Esophagus (tissue), 2 donors: ENCODE results near the gene RBM15. TPM values are rescaled to one million over a fixed set of nuclear protein-coding genes. Genes with fewer than 3 reads are reported as not detected.

ENCODE experiments used
- H3K27ac ChIP-seq, 2 donors: one replicate each; pipeline ENCODE4 v1.5.1; 2013; ENCODE audit warnings: low read depth in 2 of 2, mild to moderate bottlenecking in 2 of 2, inconsistent platforms in 1 of 2, low read length in 1 of 2, moderate library complexity in 1 of 2
- H3K27me3 ChIP-seq, 2 donors: one replicate each; pipeline ENCODE4 v1.6.1; 2013; ENCODE audit warnings: low read length in 2 of 2, control low read depth in 1 of 2, mild to moderate bottlenecking in 1 of 2; ENCODE audit not compliant: insufficient read depth in 2 of 2, control insufficient read depth in 1 of 2
- H3K36me3 ChIP-seq, 2 donors: one replicate each; pipeline ENCODE4 v1.6.1; 2013; ENCODE audit warnings: low read length in 1 of 2; ENCODE audit not compliant: control insufficient read depth in 2 of 2, insufficient read depth in 2 of 2
- H3K4me1 ChIP-seq, 2 donors: one replicate each; pipeline ENCODE4 v1.6.1; 2013; ENCODE audit warnings: low read length in 1 of 2; ENCODE audit not compliant: control insufficient read depth in 2 of 2, insufficient read depth in 2 of 2
- H3K4me3 ChIP-seq, 2 donors: one replicate each; pipeline ENCODE4 v1.5.1; 2013; ENCODE audit warnings: low read length in 2 of 2, mild to moderate bottlenecking in 2 of 2, low read depth in 1 of 2, moderate library complexity in 1 of 2
- H3K9me3 ChIP-seq, 2 donors: one replicate each; pipeline ENCODE4 v1.6.1; 2013; ENCODE audit warnings: mild to moderate bottlenecking in 2 of 2, low read depth in 1 of 2, low read length in 1 of 2, moderate library complexity in 1 of 2; ENCODE audit not compliant: control insufficient read depth in 2 of 2, insufficient read depth in 1 of 2
- WGBS, 2 donors: extraction: QIAGEN DNeasy Blood & Tissue Kit; methylation state at CpG; one replicate each; pipeline ENCODE4 v1.1.7; 2013; 5-methylcytosine and 5-hydroxymethylcytosine counted together
- polyA plus RNA-seq, 2 donors: library from polyadenylated mRNA; stranded (reverse); fragments of 200-250 nt; gene quantifications; one replicate each; pipeline ENCODE4 v1.2.3, GENCODE V29; 2013
- donor health status: healthy with polysubstance abuse.
- donor health status: Bipolar disorder and iron deficiency.

The RBM15 gene
- polyA plus RNA-seq, 2 donors = 2.0 to 4.8 TPM

DNA sequence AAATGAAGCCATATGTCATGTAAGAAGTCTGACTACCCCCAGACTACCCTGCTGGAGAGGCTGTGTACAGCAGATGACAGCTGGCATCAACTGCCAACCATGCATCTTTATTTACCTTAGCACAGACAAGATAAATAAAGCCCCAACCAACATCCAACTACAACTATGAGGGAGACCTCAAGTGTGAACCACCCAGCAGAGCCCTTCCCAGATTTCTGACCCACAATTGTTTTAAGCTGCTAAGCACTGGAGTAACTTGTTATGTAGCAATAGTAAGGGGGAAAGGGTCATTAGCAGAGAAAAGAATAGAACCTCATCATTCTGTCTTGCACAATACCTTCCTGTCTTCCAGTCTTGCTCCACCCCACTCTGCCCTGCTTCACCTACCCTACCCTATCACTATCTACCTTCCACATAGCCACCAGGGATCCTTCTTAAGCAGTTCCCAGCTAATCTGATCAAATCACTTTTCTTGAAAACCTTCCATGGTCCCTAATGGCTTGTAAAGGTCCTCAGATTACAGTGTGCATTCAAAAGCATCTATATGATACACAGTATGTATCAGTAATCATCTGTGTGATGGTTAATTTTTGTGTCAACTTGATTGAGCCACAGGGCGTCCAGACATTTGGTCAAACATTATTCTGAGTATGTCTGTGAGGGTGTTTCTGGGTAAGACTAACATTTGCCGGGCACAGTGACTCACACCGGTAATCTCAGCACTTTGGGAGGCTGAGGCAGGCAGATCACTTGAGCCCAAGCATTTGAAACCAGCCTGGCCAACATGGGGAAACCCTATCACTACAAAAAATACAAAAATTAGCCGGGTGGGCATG lies 19.6 kb upstream of the RBM15 start:
- H3K27ac ChIP-seq = no peak overlapping the region

GRCh38 chr1:110320168-110320518 lies 19.0 kb upstream of the RBM15 start:
- H3K27me3 ChIP-seq = no peaks in the 10 kb centered on the region
- no peaks in the 10 kb centered on the region for H3K9me3 ChIP-seq
- 83 to 94% methylated on average over 1 of the region's 1 CpG for WGBS, 2 donors
- H3K27ac ChIP-seq = no peak overlapping the region
- H3K4me1 ChIP-seq = no peaks in the 10 kb centered on the region
- H3K4me3 ChIP-seq = no peak overlapping the region
- no peaks in the 10 kb centered on the region for H3K36me3 ChIP-seq

More for the DNA sequence above, 19.6 kb upstream of the RBM15 start:
- H3K4me1 ChIP-seq = no peaks in the 10 kb centered on the region
- no peak overlapping the region for H3K4me3 ChIP-seq
- no peaks in the 10 kb centered on the region for H3K27me3 ChIP-seq
- H3K36me3 ChIP-seq = no peaks in the 10 kb centered on the region
- no peaks in the 10 kb centered on the region for H3K9me3 ChIP-seq
- 68 to 73% methylated on average over 4 of the region's 4 CpGs for WGBS, 2 donors

GRCh38 chr1:110321045-110321444 lies 18.1 kb upstream of the RBM15 start:
- H3K27ac ChIP-seq = no peak overlapping the region
- H3K27me3 ChIP-seq = no peaks in the 10 kb centered on the region
- no peaks in the 10 kb centered on the region for H3K4me1 ChIP-seq
- 83 to 90% methylated on average over 2 of the region's 2 CpGs for WGBS, 2 donors
- H3K4me3 ChIP-seq = no peak overlapping the region
- H3K36me3 ChIP-seq = no peaks in the 10 kb centered on the region
- H3K9me3 ChIP-seq = no peaks in the 10 kb centered on the region

DNA sequence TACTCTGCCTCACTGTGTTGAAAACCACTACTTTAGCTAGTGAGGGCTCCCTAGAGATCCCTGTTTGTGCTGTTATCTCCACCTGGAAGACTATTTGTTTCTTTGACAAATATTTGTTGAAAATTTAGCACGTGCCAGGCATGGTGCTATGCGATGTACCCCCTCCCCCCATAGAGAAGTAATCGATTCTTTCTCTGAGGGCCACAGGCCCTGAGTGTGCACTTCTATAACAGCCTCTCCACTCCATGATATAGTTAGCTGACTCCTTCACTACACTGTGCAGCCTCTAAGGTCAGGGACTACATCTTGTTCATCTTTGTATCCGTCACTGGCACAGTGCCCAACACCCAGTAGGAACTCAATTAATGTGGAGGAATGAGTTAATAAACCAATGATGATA lies 17.3 kb upstream of the RBM15 start:
- Histone ChIP-seq H3K27me3 (no peaks in the 10 kb centered on the region), H3K27ac (no peak overlapping the region), H3K9me3 (no peaks in the 10 kb centered on the region), H3K36me3 (no peaks in the 10 kb centered on the region), H3K4me1 (no peaks in the 10 kb centered on the region), H3K4me3 (no peak overlapping the region)
- 62 to 75% methylated on average over 4 of the region's 4 CpGs for WGBS, 2 donors

GRCh38 chr1:110324667-110325066 lies 14.5 kb upstream of the RBM15 start:
- WGBS, 2 donors = 95 to 100% methylated on average over 1 of the region's 1 CpG
- H3K4me3 ChIP-seq = no peak overlapping the region
- no peaks in the 10 kb centered on the region for H3K4me1 ChIP-seq

DNA sequence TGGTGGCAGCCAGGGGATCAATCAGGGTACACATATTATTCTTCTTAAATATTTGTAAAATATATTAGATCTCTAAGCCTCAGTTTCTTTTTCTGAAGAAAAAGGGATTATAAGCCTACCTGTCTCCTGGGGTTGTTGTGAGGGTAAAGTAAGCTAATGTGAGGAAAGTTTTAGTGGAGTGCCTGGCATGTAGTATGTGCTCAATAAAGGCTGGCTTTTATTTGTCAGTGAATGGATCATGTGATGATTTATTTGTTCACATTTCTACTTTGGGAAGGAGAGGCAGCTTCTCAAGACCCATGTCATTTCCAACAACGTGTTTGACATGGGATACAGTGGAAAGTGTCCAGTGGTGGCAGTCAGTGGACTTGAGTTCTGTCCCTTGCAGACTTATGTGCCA lies 12.4 kb upstream of the RBM15 start:
- Histone ChIP-seq H3K4me1 (no peaks in the 10 kb centered on the region), H3K9me3 (no peaks in the 10 kb centered on the region), H3K4me3 (no peak overlapping the region), H3K36me3 (no peaks in the 10 kb centered on the region), H3K27me3 (no peaks in the 10 kb centered on the region), H3K27ac (no peak overlapping the region)
- 65 to 72% methylated on average over 1 of the region's 1 CpG for WGBS, 2 donors

More at GRCh38 chr1:110324667-110325066, 14.5 kb upstream of the RBM15 start:
- no peaks in the 10 kb centered on the region for H3K36me3 ChIP-seq
- H3K9me3 ChIP-seq = no peaks in the 10 kb centered on the region
- H3K27me3 ChIP-seq = no peaks in the 10 kb centered on the region
- no peak overlapping the region for H3K27ac ChIP-seq

DNA sequence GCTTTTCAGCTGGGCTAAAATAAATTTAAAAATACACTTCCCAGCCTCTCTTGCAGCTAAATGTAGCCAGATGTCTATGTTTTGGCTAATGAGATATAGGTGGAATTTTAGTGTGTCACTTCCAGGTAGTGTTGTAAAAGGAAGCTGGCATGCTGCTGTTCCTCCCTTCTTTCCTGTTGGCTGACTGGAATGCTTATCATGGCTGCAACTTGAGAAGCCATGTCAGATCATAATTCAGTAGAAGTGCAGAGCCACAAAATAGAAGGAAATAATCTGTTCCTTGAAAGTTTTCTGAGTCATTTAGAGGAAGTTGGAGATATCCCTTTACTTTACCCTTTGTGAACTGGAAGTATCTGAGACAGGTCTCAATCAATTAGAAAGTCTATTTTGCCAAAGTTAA lies 10.9 kb upstream of the RBM15 start:
- H3K4me1 ChIP-seq = no peaks in the 10 kb centered on the region
- H3K27ac ChIP-seq = no peak overlapping the region
- H3K4me3 ChIP-seq = no peak overlapping the region
- no peaks in the 10 kb centered on the region for H3K9me3 ChIP-seq
- no peaks in the 10 kb centered on the region for H3K27me3 ChIP-seq
- H3K36me3 ChIP-seq = no peaks in the 10 kb centered on the region

GRCh38 chr1:110328700-110329099 lies 10.5 kb upstream of the RBM15 start:
- 89 to 91% methylated on average over 3 of the region's 3 CpGs for WGBS, 2 donors
- no peaks in the 10 kb centered on the region for H3K36me3 ChIP-seq
- no peak overlapping the region for H3K27ac ChIP-seq
- H3K4me3 ChIP-seq = no peak overlapping the region
- no peaks in the 10 kb centered on the region for H3K27me3 ChIP-seq
- H3K4me1 ChIP-seq = no peaks in the 10 kb centered on the region
- H3K9me3 ChIP-seq = no peaks in the 10 kb centered on the region

DNA sequence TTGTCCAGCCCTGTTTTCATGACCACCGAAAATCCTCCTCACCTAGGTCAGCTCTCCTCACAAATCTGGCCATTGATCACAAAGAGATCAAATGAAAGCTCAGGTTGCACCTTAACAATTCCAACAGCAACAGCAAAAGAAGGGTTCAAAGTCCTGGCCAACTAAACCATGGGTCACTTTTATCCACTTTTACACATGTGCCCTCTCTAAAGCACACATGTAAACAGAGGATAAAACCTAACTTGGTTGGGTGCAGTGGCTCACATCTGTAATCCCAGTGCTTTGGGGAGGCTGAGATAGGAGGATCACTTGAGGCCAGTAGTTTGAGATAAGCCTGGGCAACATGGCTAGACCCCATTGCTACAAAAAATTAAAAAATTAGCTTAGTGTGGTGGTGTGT lies 3.9 kb upstream of the RBM15 start:
- peaks cover 0 to 2% of the 10 kb centered on the region in 2 donors for H3K4me1 ChIP-seq
- H3K36me3 ChIP-seq = no peaks in the 10 kb centered on the region
- no peaks in the 10 kb centered on the region for H3K27me3 ChIP-seq
- H3K27ac ChIP-seq = no peak overlapping the region
- H3K4me3 ChIP-seq = no peak overlapping the region
- 90 to 93% methylated on average over 1 of the region's 1 CpG for whole genome bisulfite sequencing, 2 donors
- no peaks in the 10 kb centered on the region for H3K9me3 ChIP-seq
